Fibroblast of villous mesenchyme (primary cell): ENCODE measurements around the gene SPRTN. TPM values are rescaled to one million over a fixed set of nuclear protein-coding genes. Genes with fewer than 3 reads are reported as not detected.

ENCODE experiments used
- DNase-seq: peaks from one replicate; pipeline ENCODE4 v3.0.0-alpha.2; 2010; ENCODE audit warnings: low read depth
- H3K4me3 ChIP-seq: 2 replicates; pipeline ENCODE4 v1.5.1; 2011; ENCODE audit warnings: low read depth, mild to moderate bottlenecking, low read length
- CTCF ChIP-seq: IDR thresholded peaks from 2 replicates; pipeline ENCODE4 v1.5.1; 2012; ENCODE audit warnings: low read depth, mild to moderate bottlenecking, low read length; ENCODE audit not compliant: insufficient read depth
- total RNA-seq: library from RNA; depleted of rRNA; stranded (reverse); fragments of >200 nt; gene quantifications from 2 replicates; pipeline ENCODE4 v1.2.3, GENCODE V29; 2012

SPRTN gene
- total RNA-seq, 1 donor = 23.7 TPM

- TF ChIP-seq CTCF = no peak
- no peak overlapping the region for H3K4me3 ChIP-seq
- no peak for DNase-seq
Measured at GRCh38 chr1:231385416-231385748, 47.3 kb downstream of the SPRTN start.

GRCh38 chr1:231386466-231386865 lies 48.4 kb downstream of the SPRTN start:
- DNase-seq = no peak
- TF ChIP-seq CTCF = no peak
- no peak overlapping the region for H3K4me3 ChIP-seq

GRCh38 chr1:231387770-231388669 lies 49.9 kb downstream of the SPRTN start:
- TF ChIP-seq CTCF = no peak
- peak; percentile 63 for DNase-seq
- no peak overlapping the region for H3K4me3 ChIP-seq

GRCh38 chr1:231390071-231390470 lies 52.0 kb downstream of the SPRTN start:
- H3K4me3 ChIP-seq = no peak overlapping the region
- TF ChIP-seq CTCF = no peak
- DNase-seq = peak; percentile 48

GRCh38 chr1:231392389-231393131 lies 54.5 kb downstream of the SPRTN start:
- no peak for TF ChIP-seq CTCF
- no peak overlapping the region for H3K4me3 ChIP-seq
- DNase-seq = no peak

GRCh38 chr1:231393668-231394067 lies 55.6 kb downstream of the SPRTN start:
- no peak overlapping the region for H3K4me3 ChIP-seq
- peak; percentile 62 for DNase-seq
- no peak for TF ChIP-seq CTCF
